H9 (cell line): ENCODE results near the gene LRRC37A. TPM values are rescaled to one million over a fixed set of nuclear protein-coding genes. Genes with fewer than 3 reads are reported as not detected.
"Not testable (repeated sequence)": the region's sequence is repeated elsewhere in the genome, so short reads cannot be mapped to it uniquely, and the experiment has no call there.

Experiments
- DNase-seq: peaks from one replicate; pipeline ENCODE4 v3.0.0-alpha.2; 2017
- H2AFZ ChIP-seq: one replicate; pipeline ENCODE4 v1.6.1; 2013; ENCODE audit warnings: mild to moderate bottlenecking, low read length, control low read depth, moderate library complexity
- H2AK5ac ChIP-seq: 2 replicates; pipeline ENCODE4 v1.6.1; 2013; ENCODE audit warnings: low read length, control low read depth, mixed read lengths; ENCODE audit not compliant: insufficient read length
- H2BK120ac ChIP-seq: one replicate; pipeline ENCODE4 v1.6.1; 2013; ENCODE audit warnings: low read depth, mild to moderate bottlenecking, low read length, control low read depth, inconsistent platforms; ENCODE audit not compliant: poor library complexity, severe bottlenecking
- H2BK12ac ChIP-seq: 2 replicates; pipeline ENCODE4 v1.6.1; 2013; ENCODE audit warnings: low read length, control low read depth, mixed read lengths, low read depth; ENCODE audit not compliant: insufficient read length
- H2BK15ac ChIP-seq: 2 replicates; pipeline ENCODE4 v1.6.1; 2013; ENCODE audit warnings: low read depth, low read length, control low read depth
- H2BK20ac ChIP-seq: one replicate; pipeline ENCODE4 v1.6.1; 2013; ENCODE audit warnings: low read depth, mild to moderate bottlenecking, low read length, control low read depth, inconsistent platforms; ENCODE audit not compliant: poor library complexity, severe bottlenecking
- H2BK5ac ChIP-seq: 2 replicates; pipeline ENCODE4 v1.6.1; 2013; ENCODE audit warnings: low read length, control low read depth, mixed read lengths; ENCODE audit not compliant: insufficient read length
- H3K14ac ChIP-seq: 2 replicates; pipeline ENCODE4 v1.6.1; 2013; ENCODE audit warnings: low read length, control low read depth; ENCODE audit not compliant: insufficient read depth
- H3K18ac ChIP-seq: 2 replicates; pipeline ENCODE4 v1.6.1; 2013; ENCODE audit warnings: low read depth, mild to moderate bottlenecking, mixed read lengths, low read length, control low read depth; ENCODE audit not compliant: insufficient read length
- H3K23ac ChIP-seq: 2 replicates; pipeline ENCODE4 v1.6.1; 2013; ENCODE audit warnings: low read length, control low read depth, mixed read lengths, low read depth; ENCODE audit not compliant: insufficient read length
- H3K23me2 ChIP-seq: 2 replicates; pipeline ENCODE4 v1.6.1; 2013; ENCODE audit warnings: low read depth, mild to moderate bottlenecking, mixed read lengths, low read length, control low read depth; ENCODE audit not compliant: insufficient read length, poor library complexity, severe bottlenecking
- H3K27ac ChIP-seq: 2 replicates; pipeline ENCODE4 v1.5.1; 2013; ENCODE audit warnings: low read length, control low read depth, mixed read lengths, low read depth; ENCODE audit not compliant: insufficient read length
- H3K27me3 ChIP-seq: 2 replicates; pipeline ENCODE4 v1.6.1; 2013; ENCODE audit warnings: low read length, control low read depth, inconsistent platforms; ENCODE audit not compliant: insufficient read depth
- H3K4ac ChIP-seq: 2 replicates; pipeline ENCODE4 v1.6.1; 2013; ENCODE audit warnings: low read depth, mild to moderate bottlenecking, control low read depth, inconsistent platforms, low read length, moderate library complexity
- H3K4me1 ChIP-seq: 2 replicates; pipeline ENCODE4 v1.6.1; 2013; ENCODE audit warnings: low read length, control low read depth, inconsistent platforms; ENCODE audit not compliant: insufficient read depth
- H3K4me2 ChIP-seq: 2 replicates; pipeline ENCODE4 v1.6.1; 2013; ENCODE audit warnings: low read length, control low read depth, mixed read lengths; ENCODE audit not compliant: insufficient read length, insufficient read depth
- H3K56ac ChIP-seq: 2 replicates; pipeline ENCODE4 v1.6.1; 2013; ENCODE audit warnings: low read depth, mild to moderate bottlenecking, mixed read lengths, low read length, control low read depth; ENCODE audit not compliant: insufficient read length
- H3K79me1 ChIP-seq: 2 replicates; pipeline ENCODE4 v1.6.1; 2013; ENCODE audit warnings: low read depth, mild to moderate bottlenecking, moderate library complexity, low read length, control low read depth, inconsistent platforms; ENCODE audit not compliant: insufficient read depth, poor library complexity, severe bottlenecking
- H3K79me2 ChIP-seq: 2 replicates; pipeline ENCODE4 v1.6.1; 2013; ENCODE audit warnings: low read length, control low read depth, inconsistent platforms; ENCODE audit not compliant: insufficient read depth
- H3K9ac ChIP-seq: 2 replicates; pipeline ENCODE4 v1.6.1; 2013; ENCODE audit warnings: low read length, control low read depth, mixed read lengths; ENCODE audit not compliant: insufficient read length; ENCODE audit errors: extremely low read depth
- H3K9me3 ChIP-seq: one replicate; pipeline ENCODE4 v1.6.1; 2013; ENCODE audit warnings: low read depth, low read length, inconsistent platforms; ENCODE audit not compliant: control insufficient read depth
- H3T11ph ChIP-seq: one replicate; pipeline ENCODE4 v1.6.1; 2013; ENCODE audit warnings: mild to moderate bottlenecking, low read length, control low read depth, inconsistent platforms
- H4K20me1 ChIP-seq: one replicate; pipeline ENCODE4 v1.6.1; 2013; ENCODE audit not compliant: control insufficient read depth, insufficient read length, insufficient read depth
- H4K5ac ChIP-seq: 2 replicates; pipeline ENCODE4 v1.6.1; 2013; ENCODE audit warnings: low read depth, mild to moderate bottlenecking, mixed read lengths, low read length, control low read depth; ENCODE audit not compliant: insufficient read length
- H4K8ac ChIP-seq: replicated peaks from 2 replicates; pipeline ENCODE4 v1.6.1; 2013; ENCODE audit warnings: low read length, control low read depth, mixed read lengths, low read depth; ENCODE audit not compliant: insufficient read length
- H4K91ac ChIP-seq: 2 replicates; pipeline ENCODE4 v1.6.1; 2013; ENCODE audit warnings: low read depth, mild to moderate bottlenecking, moderate library complexity, mixed read lengths, low read length, control low read depth; ENCODE audit not compliant: insufficient read length
- H3K27ac Mint-ChIP-seq, 3 experiments: 2 replicates in 2 of 3; 3 replicates in 1 of 3; pipeline ENCODE4 v1.8.0; 2020 to 2021; ENCODE audit warnings: mixed read lengths in 3 of 3, mild to moderate bottlenecking in 1 of 3, moderate library complexity in 1 of 3
- H3K27me3 Mint-ChIP-seq: 2 replicates; pipeline ENCODE4 v1.8.0; 2021; ENCODE audit warnings: low read depth, mild to moderate bottlenecking, moderate library complexity, mixed read lengths
- H3K36me3 Mint-ChIP-seq, 3 experiments: 2 replicates in 2 of 3; 3 replicates in 1 of 3; pipeline ENCODE4 v1.8.0; 2020 to 2021; ENCODE audit warnings: low read depth in 3 of 3, mixed read lengths in 3 of 3; ENCODE audit not compliant: insufficient read depth in 1 of 3
- H3K4me1 Mint-ChIP-seq, 2 experiments: 2 replicates each; pipeline ENCODE4 v1.8.0; 2020; ENCODE audit warnings: mixed read lengths in 2 of 2
- H3K4me3 Mint-ChIP-seq, 2 experiments: 2 replicates in 1 of 2; 3 replicates in 1 of 2; pipeline ENCODE4 v1.8.0; 2020 to 2021; ENCODE audit warnings: mild to moderate bottlenecking in 2 of 2, mixed read lengths in 2 of 2, moderate library complexity in 1 of 2
- H3K9me3 Mint-ChIP-seq, 2 experiments: 2 replicates in 1 of 2; 3 replicates in 1 of 2; pipeline ENCODE4 v1.8.0; 2020; ENCODE audit warnings: mild to moderate bottlenecking in 2 of 2, mixed read lengths in 2 of 2, moderate library complexity in 1 of 2
- WGBS: extraction: QIAGEN DNeasy Blood & Tissue Kit; methylation state at CpG from one replicate; pipeline ENCODE4 v1.1.7; 2013; ENCODE audit warnings: missing lambda C conversion rate, low lambda C conversion rate, mixed read lengths; ENCODE audit not compliant: insufficient read length; ENCODE audit errors: extremely low coverage; 5-methylcytosine and 5-hydroxymethylcytosine counted together
- total RNA-seq: library from RNA; stranded (reverse); gene quantifications from 2 replicates; pipeline ENCODE4 v1.2.1, GENCODE V29; 2021

LRRC37A gene
- total RNA-seq, 1 experiment from 2014 or later = 1.9 TPM

DNA sequence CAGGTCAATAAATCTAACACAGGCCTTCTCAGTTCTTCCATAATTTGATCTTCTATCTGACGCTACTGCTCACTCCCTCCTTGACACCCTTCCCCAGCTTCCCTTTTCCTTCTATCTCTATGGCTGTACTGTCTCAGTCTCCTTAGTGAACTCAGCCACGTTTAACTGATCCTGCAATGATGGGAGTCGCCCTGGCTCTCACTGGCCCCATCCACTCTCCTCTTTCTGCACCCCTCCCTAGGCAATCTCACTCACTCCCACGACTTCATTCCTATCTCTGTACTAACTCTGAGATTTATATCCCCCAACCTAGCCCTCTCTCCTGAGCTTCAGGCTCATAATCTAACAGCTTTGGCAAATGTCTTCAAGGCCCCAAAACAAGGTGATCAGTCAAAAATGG lies 58.9 kb downstream of the LRRC37A start:
- WGBS = no CpG with 5 or more reads among the region's 4 CpGs
- H2AK5ac ChIP-seq, H3K56ac ChIP-seq, H3K14ac ChIP-seq, H3K27me3 Mint-ChIP-seq, H2BK20ac ChIP-seq, H3K23me2 ChIP-seq, H4K20me1 ChIP-seq, H2BK5ac ChIP-seq, H3K4me1 ChIP-seq, H3K4me1 Mint-ChIP-seq, H3K9me3 Mint-ChIP-seq, H3K79me1 ChIP-seq, H3K79me2 ChIP-seq, H3K27me3 ChIP-seq, H3K18ac ChIP-seq, H3K23ac ChIP-seq, H2AFZ ChIP-seq, H2BK120ac ChIP-seq, H3T11ph ChIP-seq, H3K4ac ChIP-seq, H4K8ac ChIP-seq, H3K9me3 ChIP-seq, H3K4me3 Mint-ChIP-seq, H2BK12ac ChIP-seq, H4K5ac ChIP-seq, H3K9ac ChIP-seq, H3K36me3 Mint-ChIP-seq, H4K91ac ChIP-seq, H3K27ac ChIP-seq, H2BK15ac ChIP-seq, DNase-seq, H3K4me2 ChIP-seq, H3K27ac Mint-ChIP-seq: not testable (repeated sequence)

GRCh38 chr17:46361145-46361735 lies 66.3 kb downstream of the LRRC37A start:
- not testable (repeated sequence) for H3K36me3 Mint-ChIP-seq, H3K9ac ChIP-seq, H3K9me3 ChIP-seq, H3K4me3 Mint-ChIP-seq, H3K4ac ChIP-seq, H2BK5ac ChIP-seq, H2BK15ac ChIP-seq, H3K27ac ChIP-seq, H3K9me3 Mint-ChIP-seq, H3T11ph ChIP-seq, H3K27me3 Mint-ChIP-seq, H4K91ac ChIP-seq, DNase-seq, H2AK5ac ChIP-seq, H3K79me1 ChIP-seq, H3K4me2 ChIP-seq, H2AFZ ChIP-seq, H2BK20ac ChIP-seq, H2BK12ac ChIP-seq, H3K4me1 ChIP-seq, H3K79me2 ChIP-seq, H4K5ac ChIP-seq, H3K23ac ChIP-seq, H3K23me2 ChIP-seq, H3K4me1 Mint-ChIP-seq, H3K27ac Mint-ChIP-seq, H3K18ac ChIP-seq, H2BK120ac ChIP-seq, H4K8ac ChIP-seq, H3K14ac ChIP-seq, H3K56ac ChIP-seq, H3K27me3 ChIP-seq, H4K20me1 ChIP-seq
- no CpG with 5 or more reads among the region's 42 CpGs for WGBS
